ENCODE measurements around the gene RFXAP. TPM values are rescaled to one million over a fixed set of nuclear protein-coding genes. Genes with fewer than 3 reads are reported as not detected.
A peak's percentile ranks its signal among the peaks of the same experiment; 100 is the strongest.

Gene RFXAP
- polyA plus RNA-seq, 3 donors, result 1.1 to 3.3 (median 1.8) TPM

DNA sequence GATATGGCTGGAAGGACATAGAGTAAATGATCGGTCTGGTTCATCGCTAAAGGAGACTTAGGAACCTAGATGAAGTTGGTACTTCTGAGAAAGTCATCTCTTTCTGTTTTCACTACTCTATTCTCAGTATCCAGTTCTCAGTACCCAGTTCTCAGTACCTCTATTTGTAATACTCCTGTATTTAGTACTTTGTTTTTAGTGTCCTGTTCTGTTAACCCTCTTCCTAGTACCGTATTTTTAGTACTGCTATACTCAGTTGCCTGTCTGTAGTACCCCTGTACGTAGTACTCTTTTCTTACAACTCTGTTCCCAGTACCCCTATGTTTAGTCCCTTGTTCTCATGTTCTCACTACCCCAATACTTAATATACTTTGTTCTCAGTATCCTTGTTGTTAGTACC lies 1.2 kb downstream of the RFXAP start:
- peak overlapping the region; percentile 99 for H2AFZ ChIP-seq (ENCODE audit: insufficient read depth, low read depth, low read length, poor library complexity, severe bottlenecking)

GRCh38 chr13:36822785-36823184 lies 3.8 kb downstream of the RFXAP start:
- Mint-ChIP-seq H3K4me3 (no peak overlapping the region), H3K27me3 (ENCODE audit: low read depth in 3 of 3) (no peaks in the 10 kb centered on the region), H3K9me3 (no peaks in the 10 kb centered on the region), H3K27ac (peak overlapping the region in 1 of 7 donors; percentile 55), H3K4me1 (peaks cover 42% of the 10 kb centered on the region), H3K36me3 (peaks cover 11 to 15% of the 10 kb centered on the region in 2 donors)
- H3K27ac ChIP-seq (ENCODE audit: low read depth in 1 of 2, low read length in 2 of 2), result no peak overlapping the region
- H3K4me2 ChIP-seq (replicated peaks; ENCODE audit: extremely low read depth, low read length, poor library complexity, severe bottlenecking), result no peak overlapping the region
- no peaks in the 10 kb centered on the region for H3K27me3 ChIP-seq (ENCODE audit: control insufficient read depth in 2 of 2, insufficient read depth in 2 of 2, low read length in 2 of 2)
- H3K4me3 ChIP-seq (replicated peaks in 1 of 3; ENCODE audit: low read depth in 2 of 3, low read length in 3 of 3), result no peak overlapping the region
- TF ChIP-seq CTCF (IDR thresholded peaks at IDR 0.05), result no peak
- no peak overlapping the region for H2AFZ ChIP-seq (ENCODE audit: insufficient read depth, low read depth, low read length, poor library complexity, severe bottlenecking)
- WGBS (ENCODE audit: insufficient coverage), result 70% methylated on average over 2 of the region's 3 CpGs
- H3K36me3 ChIP-seq (replicated peaks in 1 of 2; ENCODE audit: control insufficient read depth in 1 of 2, insufficient read depth in 2 of 2, low read length in 2 of 2), result peaks cover 12 to 24% of the 10 kb centered on the region in 2 donors
- peaks cover 17 to 23% of the 10 kb centered on the region in 2 donors for H3K4me1 ChIP-seq (ENCODE audit: control insufficient read depth in 1 of 2, insufficient read depth in 2 of 2, low read length in 2 of 2)
- no peak overlapping the region for H3K9ac ChIP-seq (ENCODE audit: insufficient read depth, low read length, poor library complexity, severe bottlenecking)
- intact Hi-C loops (cut with micrococcal nuclease), result no loop called here
- no peaks in the 10 kb centered on the region for H3K9me3 ChIP-seq (replicated peaks in 1 of 2; ENCODE audit: control insufficient read depth in 1 of 2, insufficient read depth in 1 of 2, low read length in 2 of 2)
- H4K20me1 ChIP-seq (ENCODE audit: insufficient read depth, low read length), result no peaks in the 10 kb centered on the region
- no peak for DNase-seq
- peaks cover 59% of the 10 kb centered on the region for H3K79me2 ChIP-seq (ENCODE audit: insufficient read depth, low read length)

More for the DNA sequence above, 1.2 kb downstream of the RFXAP start:
- peak overlapping the region in 2 of 3 experiments; percentile 73 to 93 for H3K4me3 ChIP-seq (replicated peaks in 1 of 3; ENCODE audit: low read depth in 2 of 3, low read length in 3 of 3)
- H3K9me3 ChIP-seq (replicated peaks in 1 of 2; ENCODE audit: control insufficient read depth in 1 of 2, insufficient read depth in 1 of 2, low read length in 2 of 2), result no peaks in the 10 kb centered on the region
- Mint-ChIP-seq H3K4me1 (peaks cover 42% of the 10 kb centered on the region), H3K9me3 (no peaks in the 10 kb centered on the region), H3K27me3 (ENCODE audit: low read depth in 3 of 3) (peaks cover 0 to 3% (median 0%) of the 10 kb centered on the region in 3 donors), H3K36me3 (peaks cover 3 to 4% of the 10 kb centered on the region in 2 donors), H3K4me3 (peak overlapping the region; percentile 90 to 97), H3K27ac (peak overlapping the region in 2 of 7 donors; percentile 92 to 93)
- peak overlapping the region in 1 of 2 donors; percentile 81 for H3K27ac ChIP-seq (ENCODE audit: low read depth in 1 of 2, low read length in 2 of 2)
- peaks cover 17 to 23% of the 10 kb centered on the region in 2 donors for H3K4me1 ChIP-seq (ENCODE audit: control insufficient read depth in 1 of 2, insufficient read depth in 2 of 2, low read length in 2 of 2)
- WGBS (ENCODE audit: insufficient coverage), result no CpG with 5 or more reads among the region's 4 CpGs
- no peaks in the 10 kb centered on the region for H4K20me1 ChIP-seq (ENCODE audit: insufficient read depth, low read length)
- intact Hi-C loops (cut with micrococcal nuclease), result no loop called here
- H3K4me2 ChIP-seq (replicated peaks; ENCODE audit: extremely low read depth, low read length, poor library complexity, severe bottlenecking), result peak overlapping the region; percentile 98
- DNase-seq, result no peak
- H3K36me3 ChIP-seq (replicated peaks in 1 of 2; ENCODE audit: control insufficient read depth in 1 of 2, insufficient read depth in 2 of 2, low read length in 2 of 2), result peaks cover 2 to 8% of the 10 kb centered on the region in 2 donors
- H3K27me3 ChIP-seq (ENCODE audit: control insufficient read depth in 2 of 2, insufficient read depth in 2 of 2, low read length in 2 of 2), result no peaks in the 10 kb centered on the region
- peaks cover 59% of the 10 kb centered on the region for H3K79me2 ChIP-seq (ENCODE audit: insufficient read depth, low read length)
- no peak for TF ChIP-seq CTCF (IDR thresholded peaks at IDR 0.05)
- no peak overlapping the region for H3K9ac ChIP-seq (ENCODE audit: insufficient read depth, low read length, poor library complexity, severe bottlenecking)
